ENCODE results near the gene PTPRD.

PTPRD gene

GRCh38 chr9:9997585-9997984 is 615.2 kb downstream of the PTPRD start:
- Histone ChIP-seq H2AK5ac (ENCODE audit: low read length) (no peak overlapping the region), H2BK12ac (ENCODE audit: low read length) (no peak overlapping the region), H3K4me3 (ENCODE audit: low read depth, low read length) (no peak overlapping the region), H3K4me2 (ENCODE audit: low read length) (no peak overlapping the region), H3K79me2 (ENCODE audit: control insufficient read depth, insufficient read depth, low read length, poor library complexity) (no peaks in the 10 kb centered on the region), H3K23ac (ENCODE audit: low read length) (no peak overlapping the region), H2BK120ac (ENCODE audit: insufficient read depth, low read length, poor library complexity) (no peak overlapping the region), H3K27me3 (ENCODE audit: insufficient read depth, low read length) (no peaks in the 10 kb centered on the region), H3K9ac (ENCODE audit: low read length) (no peak overlapping the region), H2BK5ac (ENCODE audit: low read depth, low read length, poor library complexity) (no peak overlapping the region), H3K79me1 (ENCODE audit: low read length) (no peaks in the 10 kb centered on the region), H2AFZ (ENCODE audit: insufficient read depth, low read length, poor library complexity) (no peak overlapping the region), H3K14ac (ENCODE audit: low read length) (no peak overlapping the region), H3K18ac (ENCODE audit: low read length) (no peak overlapping the region), H4K91ac (ENCODE audit: low read depth, low read length) (no peak overlapping the region), H4K12ac (ENCODE audit: low read depth, low read length) (no peak overlapping the region), H3K27ac (ENCODE audit: low read depth, low read length) (no peak overlapping the region), H3K9me3 (ENCODE audit: insufficient read depth, low read depth, low read length) (no peaks in the 10 kb centered on the region), H3K4me1 (ENCODE audit: control insufficient read depth in 1 of 2, insufficient read depth in 2 of 2, low read length in 2 of 2) (no peaks in the 10 kb centered on the region), H3K4ac (ENCODE audit: low read depth, low read length) (no peak overlapping the region), H3K36me3 (ENCODE audit: control insufficient read depth in 1 of 2, insufficient read depth in 2 of 2, low read length in 2 of 2) (no peaks in the 10 kb centered on the region), H4K8ac (ENCODE audit: low read depth, low read length) (no peak overlapping the region)
- WGBS (ENCODE audit: extremely low coverage, insufficient coverage, insufficient read length): no CpG with 5 or more reads among the region's 2 CpGs
- DNase-seq: no peak

- Histone ChIP-seq H2BK120ac (ENCODE audit: insufficient read depth, low read length, poor library complexity) (no peak overlapping the region), H3K79me2 (ENCODE audit: control insufficient read depth, insufficient read depth, low read length, poor library complexity) (no peaks in the 10 kb centered on the region), H3K23ac (ENCODE audit: low read length) (no peak overlapping the region), H3K4me1 (ENCODE audit: control insufficient read depth in 1 of 2, insufficient read depth in 2 of 2, low read length in 2 of 2) (no peaks in the 10 kb centered on the region), H3K4me2 (ENCODE audit: low read length) (no peak overlapping the region), H3K36me3 (ENCODE audit: control insufficient read depth in 1 of 2, insufficient read depth in 2 of 2, low read length in 2 of 2) (no peaks in the 10 kb centered on the region), H3K9ac (ENCODE audit: low read length) (no peak overlapping the region), H4K8ac (ENCODE audit: low read depth, low read length) (no peak overlapping the region), H2BK12ac (ENCODE audit: low read length) (no peak overlapping the region), H3K79me1 (ENCODE audit: low read length) (no peaks in the 10 kb centered on the region), H4K91ac (ENCODE audit: low read depth, low read length) (no peak overlapping the region), H4K12ac (ENCODE audit: low read depth, low read length) (no peak overlapping the region), H3K18ac (ENCODE audit: low read length) (no peak overlapping the region), H3K4me3 (ENCODE audit: low read depth, low read length) (no peak overlapping the region), H3K27me3 (ENCODE audit: insufficient read depth, low read length) (no peaks in the 10 kb centered on the region), H2AK5ac (ENCODE audit: low read length) (no peak overlapping the region), H3K27ac (ENCODE audit: low read depth, low read length) (no peak overlapping the region), H3K9me3 (ENCODE audit: insufficient read depth, low read depth, low read length) (no peaks in the 10 kb centered on the region), H2BK5ac (ENCODE audit: low read depth, low read length, poor library complexity) (no peak overlapping the region), H3K14ac (ENCODE audit: low read length) (no peak overlapping the region), H2AFZ (ENCODE audit: insufficient read depth, low read length, poor library complexity) (no peak overlapping the region), H3K4ac (ENCODE audit: low read depth, low read length) (no peak overlapping the region)
- DNase-seq: no peak
These were observed 616.5 kb downstream of the PTPRD start for GRCh38 chr9:9996259-9996658.

- no peaks in the 10 kb centered on the region for H3K27me3 ChIP-seq (ENCODE audit: insufficient read depth, low read length)
- no CpG with 5 or more reads among the region's 1 CpG for WGBS (ENCODE audit: extremely low coverage, insufficient coverage, insufficient read length)
- no peak for DNase-seq
These were observed 619.9 kb downstream of the PTPRD start for GRCh38 chr9:9992936-9993335.

GRCh38 chr9:9973062-9973461 is 639.7 kb downstream of the PTPRD start:
- no peak overlapping the region for H3K4ac ChIP-seq (ENCODE audit: low read depth, low read length)
- no peak overlapping the region for H2AK5ac ChIP-seq (ENCODE audit: low read length)
- DNase-seq: no peak
- H3K9me3 ChIP-seq (ENCODE audit: insufficient read depth, low read depth, low read length): no peaks in the 10 kb centered on the region
- H3K18ac ChIP-seq (ENCODE audit: low read length): no peak overlapping the region
- H3K27me3 ChIP-seq (ENCODE audit: insufficient read depth, low read length): no peaks in the 10 kb centered on the region
- H3K4me1 ChIP-seq (ENCODE audit: control insufficient read depth in 1 of 2, insufficient read depth in 2 of 2, low read length in 2 of 2): no peaks in the 10 kb centered on the region
- no peak overlapping the region for H4K12ac ChIP-seq (ENCODE audit: low read depth, low read length)
- no peak overlapping the region for H4K91ac ChIP-seq (ENCODE audit: low read depth, low read length)
- no peak overlapping the region for H3K4me2 ChIP-seq (ENCODE audit: low read length)
- no peak overlapping the region for H3K4me3 ChIP-seq (ENCODE audit: low read depth, low read length)
- H3K36me3 ChIP-seq (ENCODE audit: control insufficient read depth in 1 of 2, insufficient read depth in 2 of 2, low read length in 2 of 2): no peaks in the 10 kb centered on the region
- WGBS (ENCODE audit: extremely low coverage, insufficient coverage, insufficient read length): no CpG with 5 or more reads among the region's 6 CpGs
- no peak overlapping the region for H4K8ac ChIP-seq (ENCODE audit: low read depth, low read length)
- H2BK12ac ChIP-seq (ENCODE audit: low read length): no peak overlapping the region
- no peak overlapping the region for H2AFZ ChIP-seq (ENCODE audit: insufficient read depth, low read length, poor library complexity)
- H3K27ac ChIP-seq (ENCODE audit: low read depth, low read length): no peak overlapping the region
- H3K14ac ChIP-seq (ENCODE audit: low read length): no peak overlapping the region
- no peak overlapping the region for H2BK120ac ChIP-seq (ENCODE audit: insufficient read depth, low read length, poor library complexity)
- no peaks in the 10 kb centered on the region for H3K79me2 ChIP-seq (ENCODE audit: control insufficient read depth, insufficient read depth, low read length, poor library complexity)
- H3K9ac ChIP-seq (ENCODE audit: low read length): no peak overlapping the region
- no peaks in the 10 kb centered on the region for H3K79me1 ChIP-seq (ENCODE audit: low read length)
- H3K23ac ChIP-seq (ENCODE audit: low read length): no peak overlapping the region
- no peak overlapping the region for H2BK5ac ChIP-seq (ENCODE audit: low read depth, low read length, poor library complexity)

More at GRCh38 chr9:9992936-9993335, 619.9 kb downstream of the PTPRD start:
- Histone ChIP-seq H2AK5ac (ENCODE audit: low read length) (no peak overlapping the region), H4K8ac (ENCODE audit: low read depth, low read length) (no peak overlapping the region), H2BK5ac (ENCODE audit: low read depth, low read length, poor library complexity) (no peak overlapping the region), H3K79me2 (ENCODE audit: control insufficient read depth, insufficient read depth, low read length, poor library complexity) (no peaks in the 10 kb centered on the region), H3K4me2 (ENCODE audit: low read length) (no peak overlapping the region), H4K91ac (ENCODE audit: low read depth, low read length) (no peak overlapping the region), H2BK120ac (ENCODE audit: insufficient read depth, low read length, poor library complexity) (no peak overlapping the region), H3K27ac (ENCODE audit: low read depth, low read length) (no peak overlapping the region), H3K4ac (ENCODE audit: low read depth, low read length) (no peak overlapping the region), H2AFZ (ENCODE audit: insufficient read depth, low read length, poor library complexity) (no peak overlapping the region), H4K12ac (ENCODE audit: low read depth, low read length) (no peak overlapping the region), H3K4me3 (ENCODE audit: low read depth, low read length) (no peak overlapping the region), H3K4me1 (ENCODE audit: control insufficient read depth in 1 of 2, insufficient read depth in 2 of 2, low read length in 2 of 2) (no peaks in the 10 kb centered on the region), H3K36me3 (ENCODE audit: control insufficient read depth in 1 of 2, insufficient read depth in 2 of 2, low read length in 2 of 2) (no peaks in the 10 kb centered on the region), H3K23ac (ENCODE audit: low read length) (no peak overlapping the region), H2BK12ac (ENCODE audit: low read length) (no peak overlapping the region), H3K9ac (ENCODE audit: low read length) (no peak overlapping the region), H3K9me3 (ENCODE audit: insufficient read depth, low read depth, low read length) (peaks cover 8% of the 10 kb centered on the region), H3K18ac (ENCODE audit: low read length) (no peak overlapping the region), H3K79me1 (ENCODE audit: low read length) (no peaks in the 10 kb centered on the region), H3K14ac (ENCODE audit: low read length) (no peak overlapping the region)
